Endothelial cell of umbilical vein (primary cell): Measurements from ENCODE around the gene MCCC1. TPM values are rescaled to one million over a fixed set of nuclear protein-coding genes. Genes with fewer than 3 reads are reported as not detected.

Experiments used
- BruUV-seq: library from RNA; stranded (reverse); fragments of 400-500 nt; replicated peaks from 2 replicates; lab custom pipeline; 2021; lab: Mats Ljungman, UMichigan
- CTCF ChIA-PET: fragments of 300-600, 350-600 bp; sonication (Branson Sonifier 250); formaldehyde crosslinking; loops from one replicate; lab custom pipeline; 2021; ENCODE audit warnings: antibody characterized with exemption, inconsistent platforms; lab: Charles Lee
- POLR2A ChIA-PET: fragments of 300-600, 350-600 bp; sonication (Branson Sonifier 250); formaldehyde crosslinking; loops from one replicate; lab custom pipeline; 2021; ENCODE audit warnings: antibody characterized with exemption, inconsistent platforms; lab: Charles Lee
- DNase-seq: peaks from one replicate; pipeline ENCODE4 v3.0.0-alpha.2; 2011; ENCODE audit warnings: low read depth, low spot score
- FAIRE-seq: peaks from 2 replicates; lab custom pipeline; 2011; peaks lifted over from hg19 to GRCh38; lab: Jason Lieb, UNC
- H2AFZ ChIP-seq: 2 replicates; pipeline ENCODE4 v1.6.0; 2012; ENCODE audit warnings: low read depth, low read length, control low read depth, inconsistent platforms
- H3K27ac ChIP-seq: 2 replicates; pipeline ENCODE4 v1.5.1; 2011; ENCODE audit warnings: low read depth, mild to moderate bottlenecking, control low read depth, low read length, moderate library complexity; ENCODE audit not compliant: insufficient read depth
- H3K27me3 ChIP-seq, 2 experiments: 2 replicates each; pipeline versions ENCODE4 v1.6.0 to v1.6.1; 2011; ENCODE audit warnings: low read length in 2 of 2, mixed read lengths in 1 of 2; ENCODE audit not compliant: control insufficient read depth in 2 of 2, insufficient read depth in 2 of 2
- H3K36me3 ChIP-seq, 2 experiments: 2 replicates in 1 of 2; 3 replicates in 1 of 2; pipeline ENCODE4 v1.5.1; 2011; ENCODE audit warnings: low read length in 2 of 2, mild to moderate bottlenecking in 1 of 2, moderate library complexity in 1 of 2; ENCODE audit not compliant: control insufficient read depth in 2 of 2, insufficient read depth in 2 of 2; ENCODE audit errors: extremely low read depth in 1 of 2
- H3K4me1 ChIP-seq: 3 replicates; pipeline ENCODE4 v1.5.1; 2011; ENCODE audit warnings: mild to moderate bottlenecking, low read length; ENCODE audit not compliant: control insufficient read depth, insufficient read depth; ENCODE audit errors: extremely low read depth
- H3K4me2 ChIP-seq: 2 replicates; pipeline ENCODE4 v1.6.1; 2011; ENCODE audit warnings: low read length, control low read depth, mixed read lengths; ENCODE audit not compliant: insufficient read depth
- H3K4me3 ChIP-seq, 3 experiments: fragments of 200-600 bp in 1 of 3; sonication (generic), shearing (Covaris generic) in 1 of 3; replicated peaks in 1 of 3; 2 replicates each; pipeline ENCODE4 v1.5.1; 2011 to 2016; ENCODE audit warnings: control low read depth in 3 of 3, low read length in 3 of 3, mild to moderate bottlenecking in 2 of 3, inconsistent platforms in 1 of 3, low read depth in 1 of 3, moderate library complexity in 1 of 3; ENCODE audit not compliant: insufficient read depth in 1 of 3
- H3K79me2 ChIP-seq: 2 replicates; pipeline ENCODE4 v1.6.0; 2012; ENCODE audit warnings: low read length, inconsistent platforms; ENCODE audit not compliant: control insufficient read depth, insufficient read depth
- H3K9ac ChIP-seq: replicated peaks from 2 replicates; pipeline ENCODE3; 2011; ENCODE audit warnings: low read length, control low read depth; ENCODE audit not compliant: insufficient read depth; ENCODE audit errors: extremely low read depth
- H3K9me1 ChIP-seq: replicated peaks from 3 replicates; pipeline ENCODE4 v1.6.0; 2011; ENCODE audit warnings: mild to moderate bottlenecking, low read length; ENCODE audit not compliant: control insufficient read depth, insufficient read depth; ENCODE audit errors: extremely low read depth
- H3K9me3 ChIP-seq: replicated peaks from 2 replicates; pipeline ENCODE4 v1.5.1; 2012; ENCODE audit warnings: low read length, inconsistent platforms; ENCODE audit not compliant: control insufficient read depth, insufficient read depth
- H4K20me1 ChIP-seq: replicated peaks from 2 replicates; pipeline ENCODE3; 2011; ENCODE audit warnings: mild to moderate bottlenecking, low read length; ENCODE audit not compliant: control insufficient read depth, insufficient read depth; ENCODE audit errors: extremely low read depth
- EZH2 ChIP-seq: IDR thresholded peaks from 2 replicates; pipeline ENCODE4 v1.6.1; 2012; ENCODE audit warnings: borderline replicate concordance, low read depth, mild to moderate bottlenecking, moderate library complexity, low read length, inconsistent platforms; ENCODE audit not compliant: severe bottlenecking
- FOS ChIP-seq: IDR thresholded peaks from 2 replicates; pipeline ENCODE4 v1.6.1; 2011; ENCODE audit warnings: mild to moderate bottlenecking, low read length, moderate library complexity, borderline replicate concordance; ENCODE audit not compliant: insufficient read depth
- GATA2 ChIP-seq: IDR thresholded peaks from 2 replicates; pipeline ENCODE4 v1.7.0; 2011; ENCODE audit warnings: low read depth, mild to moderate bottlenecking, moderate library complexity, mixed read lengths, low read length; ENCODE audit not compliant: insufficient read length, insufficient read depth
- JUN ChIP-seq: IDR thresholded peaks from 2 replicates; pipeline ENCODE4 v1.6.1; 2011; ENCODE audit warnings: borderline replicate concordance, low read depth; ENCODE audit not compliant: insufficient read length, insufficient read depth
- MYC ChIP-seq: IDR thresholded peaks from one replicate; pipeline ENCODE4 v1.6.1; 2011; ENCODE audit warnings: mild to moderate bottlenecking, low read depth, low read length
- POLR2A ChIP-seq: IDR thresholded peaks from 2 replicates; pipeline ENCODE4 v1.6.1; 2012; ENCODE audit warnings: low read depth, mild to moderate bottlenecking, control low read depth, low read length
- POLR2AphosphoS5 ChIP-seq: IDR thresholded peaks from 2 replicates; pipeline ENCODE4 v1.6.1; 2012; ENCODE audit warnings: low read depth, mild to moderate bottlenecking, control low read depth, low read length, moderate library complexity; ENCODE audit not compliant: insufficient read depth
- dilution Hi-C: fragments of 300-500 bp; cut with MboI; formaldehyde crosslinking; loops from one replicate; pipeline ENCODE4 v1.15.0; 2019; ENCODE audit warnings: low sequenced_read_pairs; ENCODE audit not compliant: extremely low pct_ligation_motif_present
- intact Hi-C: fragments of 100-400 bp; cut with micrococcal nuclease; formaldehyde crosslinking; loops from one replicate; pipeline ENCODE4 v1.10.0; 2022
- polyA plus RNA-seq, 4 experiments: library from polyadenylated mRNA; depleted of rRNA in 3 of 4; stranded (reverse) in 3 of 4; unstranded in 1 of 4; fragments of >200 nt; gene quantifications; 2 replicates each; pipeline versions ENCODE4 v1.2.1 to v1.2.3, GENCODE V29; 2011 to 2012; ENCODE audit warnings: missing spikeins in 1 of 4
- total RNA-seq: library from RNA; stranded (reverse); gene quantifications from 2 replicates; pipeline ENCODE4 v1.2.3, GENCODE V29; 2021
- TF ChIP-seq, protein P1 (sequence below): IDR thresholded peaks from 2 replicates; pipeline ENCODE4 v1.6.1; 2011; ENCODE audit not compliant: insufficient read depth, insufficient read length
- TF ChIP-seq, protein P2 (sequence below), 2 donors: IDR thresholded peaks; 1 replicate in 1 of 2; 2 replicates in 1 of 2; pipeline ENCODE4 v1.5.1; 2011; ENCODE audit warnings: low read length in 2 of 2, mild to moderate bottlenecking in 2 of 2, moderate library complexity in 2 of 2, control low read depth in 1 of 2, inconsistent platforms in 1 of 2, low read depth in 1 of 2; ENCODE audit not compliant: insufficient read depth in 1 of 2; ENCODE audit errors: extremely low read depth in 1 of 2

The MCCC1 gene
- total and polyA plus RNA-seq, 2 donors (not counting 3 experiments of a cell fraction or from before 2014, with no cell fraction given) = 9.2 to 19.7 TPM

DNA sequence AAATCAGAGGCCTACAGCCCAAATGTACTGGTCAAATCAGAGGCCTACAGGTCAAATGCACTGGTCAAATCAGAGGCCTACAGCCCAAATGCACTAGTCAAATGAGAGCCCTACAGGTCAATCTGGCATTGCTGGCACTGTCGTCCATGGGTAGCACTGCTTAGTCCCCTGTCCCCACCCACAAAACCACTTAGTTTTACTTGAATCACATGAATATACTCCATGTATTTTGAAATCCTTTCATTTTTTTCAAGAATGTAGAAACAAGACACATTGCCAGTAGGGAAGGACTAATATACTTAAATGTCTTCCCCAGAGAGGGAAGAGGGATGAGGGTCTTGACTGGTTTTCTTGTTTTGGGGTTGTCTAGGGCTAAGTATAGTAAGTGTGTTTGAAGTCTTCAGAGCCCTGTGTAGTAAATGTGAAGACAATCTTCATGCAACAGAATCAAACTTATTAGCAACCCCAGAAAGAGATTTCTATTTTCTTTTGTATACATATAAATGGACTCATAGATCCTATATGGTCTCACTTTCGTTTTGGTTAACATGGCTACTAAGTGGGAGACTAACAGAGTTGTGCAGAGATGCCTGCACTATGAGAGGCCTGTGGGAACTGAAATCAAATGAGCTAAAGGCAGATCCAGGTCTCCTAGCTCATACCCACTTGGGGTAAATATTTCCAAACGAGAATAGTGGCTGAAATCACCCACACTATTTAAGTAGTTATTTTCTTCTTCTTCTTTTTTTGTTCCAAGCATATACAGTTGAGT lies 80.7 kb downstream of the MCCC1 start:
- ChIA-PET POLR2A (no interaction called here), CTCF (no interaction called here)
- dilution Hi-C loops (no loop called here), intact Hi-C loops (no loop called here)
- Histone ChIP-seq H3K27me3 (no peaks in the 10 kb centered on the region), H3K36me3 (peaks cover 0 to 8% of the 10 kb centered on the region in 2 experiments), H3K4me1 (no peaks in the 10 kb centered on the region), H3K27ac (no peak overlapping the region), H4K20me1 (no peaks in the 10 kb centered on the region), H3K79me2 (no peaks in the 10 kb centered on the region), H2AFZ (no peak overlapping the region), H3K4me2 (no peak overlapping the region), H3K9ac (no peak overlapping the region), H3K9me3 (no peaks in the 10 kb centered on the region), H3K9me1 (no peaks in the 10 kb centered on the region), H3K4me3 (no peak overlapping the region)
- TF ChIP-seq GATA2 (no peak), EZH2 (no peak), FOS (no peak), MYC (no peak), JUN (no peak), POLR2A (no peak), POLR2AphosphoS5 (no peak)
- TF ChIP-seq, protein P1, sequence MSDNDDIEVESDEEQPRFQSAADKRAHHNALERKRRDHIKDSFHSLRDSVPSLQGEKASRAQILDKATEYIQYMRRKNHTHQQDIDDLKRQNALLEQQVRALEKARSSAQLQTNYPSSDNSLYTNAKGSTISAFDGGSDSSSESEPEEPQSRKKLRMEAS = no peak
- TF ChIP-seq, protein P2, sequence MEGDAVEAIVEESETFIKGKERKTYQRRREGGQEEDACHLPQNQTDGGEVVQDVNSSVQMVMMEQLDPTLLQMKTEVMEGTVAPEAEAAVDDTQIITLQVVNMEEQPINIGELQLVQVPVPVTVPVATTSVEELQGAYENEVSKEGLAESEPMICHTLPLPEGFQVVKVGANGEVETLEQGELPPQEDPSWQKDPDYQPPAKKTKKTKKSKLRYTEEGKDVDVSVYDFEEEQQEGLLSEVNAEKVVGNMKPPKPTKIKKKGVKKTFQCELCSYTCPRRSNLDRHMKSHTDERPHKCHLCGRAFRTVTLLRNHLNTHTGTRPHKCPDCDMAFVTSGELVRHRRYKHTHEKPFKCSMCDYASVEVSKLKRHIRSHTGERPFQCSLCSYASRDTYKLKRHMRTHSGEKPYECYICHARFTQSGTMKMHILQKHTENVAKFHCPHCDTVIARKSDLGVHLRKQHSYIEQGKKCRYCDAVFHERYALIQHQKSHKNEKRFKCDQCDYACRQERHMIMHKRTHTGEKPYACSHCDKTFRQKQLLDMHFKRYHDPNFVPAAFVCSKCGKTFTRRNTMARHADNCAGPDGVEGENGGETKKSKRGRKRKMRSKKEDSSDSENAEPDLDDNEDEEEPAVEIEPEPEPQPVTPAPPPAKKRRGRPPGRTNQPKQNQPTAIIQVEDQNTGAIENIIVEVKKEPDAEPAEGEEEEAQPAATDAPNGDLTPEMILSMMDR (IDR thresholded peaks at IDR 0.05; ENCODE audit: extremely low read depth in 1 of 2, insufficient read depth in 1 of 2, low read depth in 1 of 2, low read length in 2 of 2) = no peak
- DNase-seq (no peak), FAIRE-seq (no peak)
- no TSS peak for BruUV-seq
